CD4-positive, alpha-beta T cell treated with Interleukin-12 subunit alpha and Interleukin-12 subunit beta, for 1 hour (primary cell): ENCODE data around the gene NRF1.
"Not testable (repeated sequence)": the region's sequence is repeated elsewhere in the genome, so short reads cannot be mapped to it uniquely, and the experiment has no call there.

ENCODE experiments used
- DNase-seq: peaks from one replicate; pipeline ENCODE4 v3.0.0-alpha.2; 2020

NRF1 gene

GRCh38 chr7:129784783-129785684 is 173.5 kb downstream of the NRF1 start:
- no peak for DNase-seq

GRCh38 chr7:129785685-129786514 is 174.4 kb downstream of the NRF1 start:
- DNase-seq = no peak

GRCh38 chr7:129786825-129787563 is 175.5 kb downstream of the NRF1 start:
- DNase-seq = no peak

- DNase-seq = no peak
These were observed 177.5 kb downstream of the NRF1 start for GRCh38 chr7:129789000-129789399.

GRCh38 chr7:129789652-129790051 is 178.1 kb downstream of the NRF1 start:
- no peak for DNase-seq

DNA sequence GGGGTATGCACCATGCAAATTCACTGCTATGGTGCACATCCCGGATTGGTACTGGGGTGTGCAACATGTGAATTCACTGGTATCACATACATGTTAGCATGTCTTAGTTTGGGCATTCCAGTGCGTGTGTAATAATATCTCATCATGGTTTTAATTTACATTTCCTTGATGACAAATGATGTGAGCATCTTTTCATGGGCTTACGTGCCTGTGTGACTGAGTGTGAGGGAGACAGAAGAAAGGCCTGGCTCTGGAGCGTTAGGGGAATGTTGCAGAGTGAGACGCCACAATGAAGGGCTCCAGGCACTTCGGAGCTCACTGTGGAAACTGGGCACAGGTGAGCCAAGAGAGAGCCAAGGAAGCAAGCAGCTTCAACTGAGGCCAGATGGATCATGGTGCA is 178.6 kb downstream of the NRF1 start:
- no peak for DNase-seq

DNA sequence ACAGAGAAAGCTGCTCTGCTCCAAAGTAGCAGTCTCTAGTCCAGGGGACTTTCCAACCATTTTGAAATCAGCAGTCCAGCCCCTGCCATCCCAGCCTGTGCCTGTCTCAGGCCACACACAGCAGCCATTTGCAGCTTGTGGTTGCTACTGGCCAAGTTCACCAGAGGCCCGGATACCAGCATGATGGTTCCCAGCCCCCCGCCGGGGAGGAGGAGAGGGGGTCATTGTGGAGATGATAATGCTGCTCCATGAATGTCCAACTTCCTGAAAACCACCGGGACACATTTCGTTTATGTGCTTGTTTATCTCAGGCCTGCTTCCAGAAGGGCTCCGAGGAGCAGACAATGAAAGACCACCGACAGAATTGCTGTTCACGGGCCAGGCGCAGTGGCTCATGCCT is 181.2 kb downstream of the NRF1 start:
- DNase-seq = no peak

- DNase-seq = no peak
These were observed 182.2 kb downstream of the NRF1 start for GRCh38 chr7:129793506-129794310.

GRCh38 chr7:129794461-129794860 is 182.9 kb downstream of the NRF1 start:
- not testable (repeated sequence) for DNase-seq

- no peak for DNase-seq
These were observed 184.8 kb downstream of the NRF1 start for GRCh38 chr7:129796186-129796775.

DNA sequence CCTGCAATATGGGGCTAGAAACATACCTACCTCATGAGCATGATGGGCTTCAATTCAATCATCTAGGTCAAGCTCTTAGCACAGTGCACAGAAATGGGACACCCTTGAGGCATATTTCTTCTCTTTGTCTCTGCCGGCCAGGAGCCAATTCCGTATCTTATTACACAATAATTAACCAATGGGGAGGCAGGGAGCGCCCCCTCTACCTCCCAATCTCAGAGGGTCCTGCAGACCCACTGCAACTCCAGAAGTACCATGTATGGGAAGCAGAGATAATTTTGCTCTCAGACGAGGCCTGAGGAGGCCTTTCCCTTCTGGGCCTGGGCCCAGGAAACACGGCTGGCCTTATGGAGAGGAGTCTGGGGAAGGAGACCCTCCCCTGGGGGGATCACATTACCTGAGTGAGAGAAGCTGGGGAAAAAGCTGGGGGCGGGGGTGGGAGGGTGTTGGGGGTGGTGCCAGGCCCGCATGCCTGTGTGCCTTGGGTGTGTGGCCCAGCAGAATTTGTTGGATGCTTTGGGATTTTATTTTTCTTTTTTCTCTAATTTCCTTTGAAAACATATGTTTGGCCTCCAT is 185.8 kb downstream of the NRF1 start:
- no peak for DNase-seq

DNA sequence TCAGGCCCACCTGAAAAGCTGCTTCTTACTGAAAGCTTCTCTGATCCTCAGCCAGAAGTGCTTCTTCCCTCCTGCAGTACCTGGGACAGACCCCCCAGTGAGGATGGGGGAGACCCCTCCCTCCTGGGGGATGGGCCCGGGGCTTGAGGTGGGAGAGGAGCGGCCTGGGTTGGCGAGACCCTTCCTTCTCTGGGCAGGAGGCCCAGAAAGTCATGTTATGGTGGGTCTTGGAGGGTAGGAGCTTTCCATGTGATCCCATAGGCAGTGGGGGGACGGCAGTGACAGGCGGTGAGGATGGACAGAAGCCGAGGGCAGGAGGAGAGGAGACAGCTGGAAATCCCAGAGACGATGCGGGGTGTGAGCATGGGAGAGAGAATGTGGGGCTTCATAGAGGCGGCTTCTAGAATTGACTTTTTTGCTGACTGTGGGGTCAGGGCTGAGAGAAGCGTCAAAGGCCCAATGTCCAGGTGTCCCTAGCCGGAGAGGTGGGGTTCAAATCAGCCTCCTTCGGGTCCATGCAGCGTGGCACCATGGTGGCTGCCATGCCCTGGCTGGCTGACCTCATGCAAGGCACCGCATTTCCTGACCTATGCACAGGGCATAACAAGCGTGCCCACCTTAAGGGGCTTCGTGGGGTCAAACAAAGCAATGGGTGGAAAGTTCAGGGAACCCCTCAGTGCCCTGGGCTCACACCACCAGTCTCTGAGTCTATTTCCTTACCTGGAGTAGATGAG is 187.3 kb downstream of the NRF1 start:
- no peak for DNase-seq

DNA sequence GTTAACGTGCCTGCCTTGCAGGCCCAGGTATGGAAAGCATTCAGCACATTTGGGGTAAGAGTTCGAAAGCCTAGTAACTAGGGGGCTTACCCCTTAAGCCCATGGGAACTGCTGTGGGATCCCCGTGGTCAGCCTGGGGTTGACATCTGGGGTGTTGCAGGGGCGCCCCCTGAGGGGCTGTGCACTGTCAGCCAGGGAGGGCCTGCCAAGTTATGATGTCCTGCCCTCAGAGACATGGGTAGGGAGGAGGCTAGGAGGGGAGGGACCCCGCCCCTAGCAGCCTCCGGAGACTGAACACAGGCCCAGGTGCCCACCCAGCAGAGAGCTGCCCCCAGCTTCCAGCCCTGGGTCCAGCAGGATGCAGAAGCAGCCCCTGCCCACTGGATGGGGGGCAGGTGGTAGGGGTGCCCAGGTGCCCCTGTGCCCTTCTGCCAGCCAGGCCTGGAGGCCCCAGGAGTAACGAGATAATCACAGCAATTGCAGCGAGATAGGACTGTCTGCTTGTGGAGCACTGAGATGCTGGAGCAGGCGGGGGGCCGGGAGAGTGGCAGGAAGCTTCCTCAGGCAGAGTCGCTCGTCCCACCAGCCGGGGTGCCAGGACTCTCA is 187.9 kb downstream of the NRF1 start:
- DNase-seq = no peak

DNA sequence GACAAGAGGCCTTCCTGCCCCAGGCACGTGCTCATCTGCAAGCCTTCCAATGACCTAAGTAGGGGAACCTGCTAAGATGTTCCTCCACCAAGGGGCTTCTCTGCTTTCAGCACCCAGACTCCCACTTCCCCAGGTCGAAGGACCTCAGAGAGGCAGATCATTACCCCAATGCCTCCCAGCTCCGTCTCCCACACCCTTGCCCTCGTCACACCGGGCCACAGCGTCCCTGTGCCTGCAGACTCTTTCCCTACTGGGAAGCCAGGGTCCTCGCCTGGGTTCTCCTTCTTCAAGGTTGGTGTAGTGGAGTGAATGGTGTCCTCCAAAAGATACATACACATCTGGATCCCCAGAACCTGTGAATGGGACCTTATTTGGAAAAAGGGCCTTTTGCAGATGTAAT is 189.4 kb downstream of the NRF1 start:
- DNase-seq = no peak

- no peak for DNase-seq
These were observed 190.4 kb downstream of the NRF1 start for GRCh38 chr7:129801882-129802281.

DNA sequence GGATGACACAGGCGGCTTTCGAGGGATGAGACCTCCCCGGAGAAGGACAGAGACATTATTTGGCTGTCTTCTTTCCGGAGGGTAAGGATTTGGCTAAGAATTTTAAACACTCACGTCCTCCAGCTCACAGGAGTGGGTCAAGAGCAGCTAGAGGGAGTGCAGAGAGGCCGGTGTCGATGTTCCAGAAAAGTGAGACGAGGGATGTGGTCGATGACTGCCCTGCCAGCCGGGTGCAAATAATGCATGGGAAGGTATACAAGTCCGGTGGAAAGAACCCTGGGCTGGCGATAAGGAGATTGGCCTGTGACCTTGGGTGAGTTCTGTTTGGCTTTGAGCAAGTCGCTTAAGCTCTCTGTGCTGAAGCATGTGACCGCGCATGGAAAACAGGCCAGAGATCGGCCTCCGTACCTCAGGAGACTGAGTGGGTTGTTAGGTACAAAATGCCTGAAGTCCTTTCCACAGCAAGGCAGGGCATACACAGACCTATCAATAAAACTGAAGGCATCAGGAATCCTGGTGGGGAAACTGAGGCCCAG is 192.1 kb downstream of the NRF1 start:
- no peak for DNase-seq

- DNase-seq = no peak
These were observed 192.8 kb downstream of the NRF1 start for GRCh38 chr7:129804111-129804889.

GRCh38 chr7:129804890-129805719 is 193.6 kb downstream of the NRF1 start:
- no peak for DNase-seq
